HG02571 (cell line): ENCODE data around the gene FAM162B.
"Not testable (repeated sequence)": the region's sequence is repeated elsewhere in the genome, so short reads cannot be mapped to it uniquely, and the experiment has no call there.

Experiments
- ATAC-seq: cut with Tn5 transposase; IDR thresholded peaks from one replicate; pipeline ENCODE4 v1.9.1; 2021; ENCODE audit warnings: mild to moderate bottlenecking, moderate library complexity; ENCODE audit not compliant: unreplicated experiment

The FAM162B gene

DNA sequence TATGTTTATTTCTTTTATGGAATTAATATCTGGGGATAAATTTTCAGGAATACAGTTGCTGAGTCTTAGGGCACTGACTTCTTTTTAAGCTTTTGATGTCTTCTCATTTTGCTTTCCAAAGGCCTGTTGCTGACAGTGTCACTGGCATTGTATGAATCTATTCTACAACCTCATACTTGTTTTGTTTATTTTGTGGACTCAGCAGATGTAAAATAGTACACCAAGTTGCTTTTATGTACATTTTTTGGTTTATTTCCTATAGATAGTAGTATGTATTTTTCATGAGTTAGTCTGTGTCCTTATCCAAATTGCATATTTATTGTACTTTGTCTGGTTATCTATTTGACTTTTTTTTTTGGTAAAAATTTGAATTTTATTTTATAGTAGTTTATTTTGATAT, 35.0 kb downstream of the FAM162B start:
- no peak for ATAC-seq

- ATAC-seq, result no peak
These were observed 38.6 kb downstream of the FAM162B start for GRCh38 chr6:116726947-116727346.

DNA sequence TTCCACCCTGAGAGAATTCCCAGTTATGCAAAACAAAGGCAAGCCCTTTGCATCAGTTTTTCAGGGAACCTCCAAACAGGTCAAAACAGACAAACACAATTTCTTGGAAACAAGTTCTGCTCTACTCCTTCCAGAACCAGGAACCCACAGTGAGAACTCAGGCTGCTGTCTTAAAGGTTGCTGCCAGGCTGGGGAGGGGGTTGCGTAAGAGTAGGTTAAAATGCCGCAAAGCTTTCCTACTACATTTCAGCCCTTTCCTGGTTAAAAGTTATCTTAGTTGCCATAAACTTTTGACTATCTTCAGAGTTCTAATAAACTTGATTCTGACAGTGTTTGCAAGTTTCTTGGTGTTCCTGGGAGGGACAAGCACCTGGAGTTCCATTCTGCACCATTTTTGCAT, 50.8 kb downstream of the FAM162B start:
- ATAC-seq, result no peak

GRCh38 chr6:116714296-116714695, 51.2 kb downstream of the FAM162B start:
- ATAC-seq, result no peak

DNA sequence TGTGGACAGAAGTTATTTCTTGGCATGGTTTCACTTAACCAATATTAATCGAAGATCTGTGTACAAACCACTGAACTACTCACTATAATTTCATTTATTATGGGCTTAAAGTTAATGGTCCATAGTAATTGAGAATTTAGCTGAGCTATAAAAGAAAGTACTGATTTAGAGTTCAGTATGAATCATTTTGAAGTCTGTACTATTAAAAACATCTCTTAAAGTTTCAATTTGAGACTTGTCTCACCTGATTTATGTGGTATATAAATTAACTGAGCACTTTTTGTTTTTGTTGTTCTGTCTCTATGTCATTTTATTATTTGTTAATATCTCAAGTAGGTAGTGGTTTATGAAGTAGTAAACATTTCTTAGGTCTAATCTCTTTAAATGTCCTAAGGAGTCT, 59.6 kb downstream of the FAM162B start:
- ATAC-seq, result no peak

DNA sequence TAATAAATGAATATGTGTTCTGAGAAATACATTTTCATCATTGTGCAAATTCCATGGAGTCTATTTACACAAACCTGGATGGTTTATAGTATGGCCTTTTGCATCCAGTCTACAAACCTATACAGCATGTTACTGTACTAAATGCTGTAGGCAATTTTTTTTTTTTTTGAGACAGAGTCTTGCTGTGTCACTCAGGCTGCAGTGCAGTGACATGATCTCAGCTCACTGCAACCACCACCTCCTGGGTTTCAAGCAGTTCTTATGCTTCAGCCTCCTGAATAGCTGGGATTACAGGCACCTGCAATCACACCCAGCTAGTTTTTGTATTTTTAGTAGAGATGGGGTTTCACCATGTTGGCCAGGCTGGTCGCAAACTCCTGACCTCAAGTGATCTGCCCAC, 61.6 kb downstream of the FAM162B start:
- ATAC-seq, result not testable (repeated sequence)
